Glutamatergic neuron (in vitro differentiated cells): ENCODE measurements around the gene PROK2. TPM values are rescaled to one million over a fixed set of nuclear protein-coding genes. Genes with fewer than 3 reads are reported as not detected.
A peak's percentile ranks its signal among the peaks of the same experiment; 100 is the strongest.

Experiments used
- DNase-seq: peaks from one replicate; pipeline ENCODE4 v3.0.0; 2022
- H3K27ac Mint-ChIP-seq: one replicate; pipeline ENCODE4 v1.8.0; 2020; ENCODE audit warnings: mild to moderate bottlenecking, mixed read lengths, inconsistent platforms; ENCODE audit not compliant: unreplicated experiment
- H3K27me3 Mint-ChIP-seq: one replicate; pipeline ENCODE4 v1.8.0; 2020; ENCODE audit warnings: mild to moderate bottlenecking, moderate library complexity, mixed read lengths, inconsistent platforms; ENCODE audit not compliant: unreplicated experiment
- H3K36me3 Mint-ChIP-seq: one replicate; pipeline ENCODE4 v1.8.0; 2020; ENCODE audit warnings: mild to moderate bottlenecking, mixed read lengths, inconsistent platforms; ENCODE audit not compliant: unreplicated experiment
- H3K4me1 Mint-ChIP-seq: one replicate; pipeline ENCODE4 v1.8.0; 2020; ENCODE audit warnings: mild to moderate bottlenecking, low read depth, mixed read lengths, inconsistent platforms; ENCODE audit not compliant: unreplicated experiment
- H3K4me3 Mint-ChIP-seq: one replicate; pipeline ENCODE4 v1.8.0; 2020; ENCODE audit warnings: mild to moderate bottlenecking, mixed read lengths, inconsistent platforms; ENCODE audit not compliant: unreplicated experiment
- H3K9me3 Mint-ChIP-seq: one replicate; pipeline ENCODE4 v1.8.0; 2020; ENCODE audit warnings: mild to moderate bottlenecking, moderate library complexity, mixed read lengths, inconsistent platforms; ENCODE audit not compliant: unreplicated experiment
- total RNA-seq: library from RNA; stranded (reverse); fragmentation: NEBNext Ultra II Directional; extraction: Animal tissue kit (Norgen Biotek cat#: 25700); gene quantifications from one replicate; pipeline ENCODE4 v1.2.1, GENCODE V29; 2021; ENCODE audit not compliant: unreplicated experiment
- TF ChIP-seq, protein P1 (sequence below): fragments of 200-600 bp; sonication (generic); IDR thresholded peaks from one replicate; pipeline ENCODE4 v1.5.0; 2021; ENCODE audit not compliant: partially characterized antibody, unreplicated experiment

Gene PROK2
- total RNA-seq, 1 donor from 2014 or later = not detected

GRCh38 chr3:71789922-71790321 is 5.0 kb upstream of the PROK2 start:
- no peak for DNase-seq
- no peak overlapping the region for H3K27ac Mint-ChIP-seq
- H3K36me3 Mint-ChIP-seq = no peaks in the 10 kb centered on the region
- H3K4me3 Mint-ChIP-seq = no peak overlapping the region
- no peaks in the 10 kb centered on the region for H3K4me1 Mint-ChIP-seq
- TF ChIP-seq, protein P1, sequence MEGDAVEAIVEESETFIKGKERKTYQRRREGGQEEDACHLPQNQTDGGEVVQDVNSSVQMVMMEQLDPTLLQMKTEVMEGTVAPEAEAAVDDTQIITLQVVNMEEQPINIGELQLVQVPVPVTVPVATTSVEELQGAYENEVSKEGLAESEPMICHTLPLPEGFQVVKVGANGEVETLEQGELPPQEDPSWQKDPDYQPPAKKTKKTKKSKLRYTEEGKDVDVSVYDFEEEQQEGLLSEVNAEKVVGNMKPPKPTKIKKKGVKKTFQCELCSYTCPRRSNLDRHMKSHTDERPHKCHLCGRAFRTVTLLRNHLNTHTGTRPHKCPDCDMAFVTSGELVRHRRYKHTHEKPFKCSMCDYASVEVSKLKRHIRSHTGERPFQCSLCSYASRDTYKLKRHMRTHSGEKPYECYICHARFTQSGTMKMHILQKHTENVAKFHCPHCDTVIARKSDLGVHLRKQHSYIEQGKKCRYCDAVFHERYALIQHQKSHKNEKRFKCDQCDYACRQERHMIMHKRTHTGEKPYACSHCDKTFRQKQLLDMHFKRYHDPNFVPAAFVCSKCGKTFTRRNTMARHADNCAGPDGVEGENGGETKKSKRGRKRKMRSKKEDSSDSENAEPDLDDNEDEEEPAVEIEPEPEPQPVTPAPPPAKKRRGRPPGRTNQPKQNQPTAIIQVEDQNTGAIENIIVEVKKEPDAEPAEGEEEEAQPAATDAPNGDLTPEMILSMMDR = no peak
- peaks cover 3% of the 10 kb centered on the region for H3K9me3 Mint-ChIP-seq
- H3K27me3 Mint-ChIP-seq = peaks cover 9% of the 10 kb centered on the region

DNA sequence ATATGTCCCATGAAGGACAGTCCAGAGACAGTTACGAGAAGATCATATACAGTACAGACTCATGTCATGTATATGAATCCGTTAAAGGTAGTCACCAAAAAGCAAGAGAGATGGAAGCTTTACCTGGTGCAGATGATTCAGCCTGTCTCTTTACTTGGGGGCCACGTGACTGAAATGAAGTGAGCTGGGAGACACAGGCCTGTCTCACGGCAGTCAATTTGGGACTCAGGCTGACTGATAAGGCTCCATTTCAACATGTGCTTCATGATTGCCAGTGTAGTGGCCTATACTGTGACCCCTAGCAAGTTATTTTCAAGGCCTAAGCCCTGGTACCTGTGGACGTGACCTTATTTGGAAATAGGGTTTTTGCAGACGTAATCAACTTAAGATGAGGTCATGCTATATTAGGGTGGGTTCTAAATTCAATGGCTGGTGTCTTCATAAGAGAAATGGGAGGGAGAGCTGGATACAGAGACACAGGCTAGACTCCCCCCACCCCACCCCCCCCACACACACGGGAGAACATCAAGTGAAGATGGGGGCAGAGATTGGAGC is 3.0 kb upstream of the PROK2 start:
- Mint-ChIP-seq H3K4me3 (no peak overlapping the region), H3K4me1 (no peaks in the 10 kb centered on the region), H3K27ac (no peak overlapping the region), H3K27me3 (peaks cover 16% of the 10 kb centered on the region), H3K9me3 (peaks cover 3% of the 10 kb centered on the region), H3K36me3 (no peaks in the 10 kb centered on the region)
- TF ChIP-seq, protein P1 = no peak
- DNase-seq = no peak

DNA sequence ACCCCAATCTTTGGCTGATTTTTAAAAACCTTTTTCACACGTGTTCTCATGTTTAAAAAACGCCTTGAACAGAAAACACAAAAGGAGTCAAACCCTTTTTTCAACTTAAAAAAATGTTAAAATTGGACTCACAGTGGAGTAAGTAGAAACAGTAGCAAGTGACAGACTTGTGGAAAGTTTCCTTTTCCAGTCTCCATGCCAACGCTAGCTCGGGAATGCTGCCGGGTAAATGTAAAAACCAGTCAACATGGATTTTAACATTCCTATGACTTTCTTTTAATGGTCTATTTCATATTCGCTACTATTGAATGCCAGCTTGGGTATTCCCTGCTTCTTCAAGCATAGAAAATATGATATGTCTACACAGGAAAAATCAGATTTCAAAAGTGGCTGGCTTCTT is 1.6 kb upstream of the PROK2 start:
- TF ChIP-seq, protein P1 = no peak
- DNase-seq = no peak
- Mint-ChIP-seq H3K27me3 (peaks cover 16% of the 10 kb centered on the region), H3K9me3 (peaks cover 3% of the 10 kb centered on the region), H3K4me1 (no peaks in the 10 kb centered on the region), H3K27ac (no peak overlapping the region), H3K36me3 (no peaks in the 10 kb centered on the region), H3K4me3 (no peak overlapping the region)

DNA sequence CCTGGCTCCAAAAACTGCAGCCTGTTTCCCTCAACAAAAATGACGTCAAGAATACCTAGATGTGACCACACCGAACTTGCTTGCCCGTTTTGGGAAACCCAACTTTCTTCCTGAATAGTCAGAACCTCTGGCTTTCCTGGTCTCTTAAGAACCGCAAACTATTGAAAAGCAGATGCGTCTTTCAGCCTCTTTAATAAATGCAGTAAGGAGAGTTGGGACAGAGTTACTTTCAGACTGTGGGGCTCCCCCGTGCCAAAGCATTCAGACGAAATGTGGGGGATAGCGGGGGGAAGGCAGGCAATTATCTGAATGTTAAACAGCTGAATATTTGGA is 1.2 kb upstream of the PROK2 start:
- Mint-ChIP-seq H3K36me3 (no peaks in the 10 kb centered on the region), H3K4me3 (peak overlapping the region; percentile 86), H3K4me1 (no peaks in the 10 kb centered on the region), H3K27ac (peak overlapping the region; percentile 44), H3K27me3 (peaks cover 16% of the 10 kb centered on the region), H3K9me3 (peaks cover 3% of the 10 kb centered on the region)
- DNase-seq = no peak
- TF ChIP-seq, protein P1 = no peak

GRCh38 chr3:71785532-71786216 is 726 bp upstream of the PROK2 start:
- DNase-seq = no peak
- Mint-ChIP-seq H3K36me3 (no peaks in the 10 kb centered on the region), H3K4me1 (no peaks in the 10 kb centered on the region), H3K27me3 (peaks cover 16% of the 10 kb centered on the region), H3K4me3 (peak overlapping the region; percentile 86), H3K27ac (peak overlapping the region; percentile 44), H3K9me3 (peaks cover 3% of the 10 kb centered on the region)
- TF ChIP-seq, protein P1 = no peak
